K562 (cell line): ENCODE results near the gene YAP1. TPM values are rescaled to one million over a fixed set of nuclear protein-coding genes. Genes with fewer than 3 reads are reported as not detected.

Source experiments
- ETS2 ChIP-seq: IDR thresholded peaks from 2 replicates; pipeline ENCODE4 v1.6.1; 2016; ENCODE audit warnings: borderline replicate concordance, missing genetic modification characterization, mild to moderate bottlenecking, moderate library complexity, missing compliant biosample characterization; ENCODE audit not compliant: poor library complexity, severe bottlenecking
- L3MBTL2 ChIP-seq: fragments of 450-650 bp; IDR thresholded peaks from 2 replicates; pipeline ENCODE4 v1.6.1; 2016; ENCODE audit warnings: mild to moderate bottlenecking, moderate library complexity
- NFATC3 ChIP-seq: fragments of 450-650 bp; IDR thresholded peaks from 2 replicates; pipeline ENCODE4 v1.6.1; 2017; ENCODE audit warnings: mild to moderate bottlenecking
- POLR2G ChIP-seq: fragments of 200-400 bp; formaldehyde crosslinking; IDR thresholded peaks from 2 replicates; pipeline ENCODE4 v1.6.1; 2017; ENCODE audit warnings: low read depth, mild to moderate bottlenecking, antibody characterized with exemption, low read length, moderate library complexity
- SMARCB1 ChIP-seq: IDR thresholded peaks from 2 replicates; pipeline ENCODE4 v1.6.1; 2011; ENCODE audit warnings: improper control_type of control experiment, low read depth; ENCODE audit not compliant: insufficient read length
- SMARCE1 ChIP-seq: fragments of 450-650 bp; IDR thresholded peaks from 2 replicates; pipeline ENCODE4 v1.7.1; 2016; ENCODE audit warnings: mild to moderate bottlenecking
- TCF7L2 ChIP-seq: fragments of 150-350 bp; IDR thresholded peaks from 2 replicates; pipeline ENCODE4 v1.6.1; 2016; ENCODE audit warnings: low read depth, mild to moderate bottlenecking, low read length, moderate library complexity
- ZNF217 ChIP-seq: sonication (generic); formaldehyde crosslinking; IDR thresholded peaks from 2 replicates; pipeline ENCODE4 v1.8.0; 2022; ENCODE audit warnings: mild to moderate bottlenecking, missing genetic modification reagents
- ZNF561 ChIP-seq: fragments of 450-650 bp; formaldehyde crosslinking; conservative IDR thresholded peaks from 2 replicates; pipeline ENCODE4 v1.4.0; 2020; ENCODE audit warnings: mild to moderate bottlenecking, moderate library complexity
- polyA plus RNA-seq, 8 experiments: library from polyadenylated mRNA; depleted of rRNA in 4 of 8; stranded (reverse) in 5 of 8; unstranded in 3 of 8; fragments of >200 nt; fragmentation: Nextera tagmentation in 2 of 8; fragmentation: Illumina TruSeq in 1 of 8; extraction: Ambion mirVana in 2 of 8; extraction: Trizol in 1 of 8; gene quantifications; 2 replicates each; pipeline versions ENCODE4 v1.2.1 to v1.2.3, GENCODE V29; 2011 to 2014; ENCODE audit warnings: inconsistent platforms in 1 of 8, missing spikeins in 1 of 8
- total RNA-seq, 7 experiments: library from RNA; depleted of rRNA in 6 of 7; stranded (reverse); fragments of >200 nt in 6 of 7; fragmentation: Illumina TruSeq in 2 of 7; extraction: Trizol in 2 of 7; gene quantifications; 2 replicates each; pipeline versions ENCODE4 v1.2.1 to v1.2.3, GENCODE V29; 2011 to 2021; ENCODE audit warnings: low replicate concordance in 1 of 7
- TF ChIP-seq, protein P1 (sequence below): IDR thresholded peaks from 2 replicates; pipeline ENCODE4 v1.6.1; 2014; ENCODE audit warnings: antibody characterized with exemption
- TF ChIP-seq, protein P2 (sequence below): fragments of 450-650 bp; IDR thresholded peaks from 2 replicates; pipeline ENCODE4 v1.7.0; 2016; ENCODE audit warnings: borderline replicate concordance
- TF ChIP-seq, protein P3 (sequence below): fragments of 250-450 bp; sonication (Bioruptor Pico); IDR thresholded peaks from 2 replicates; pipeline ENCODE4 v1.5.0; 2021; ENCODE audit warnings: mild to moderate bottlenecking, moderate library complexity
- TF ChIP-seq, protein P4 (sequence below): fragments of 450-650 bp; conservative IDR thresholded peaks from 2 replicates; pipeline ENCODE4 v1.6.1; 2016; ENCODE audit warnings: missing genetic modification characterization, low read depth, mild to moderate bottlenecking, missing compliant biosample characterization, moderate library complexity

The YAP1 gene
- total and polyA plus RNA-seq, 9 of the 15 experiments (the other 6 are each of a cell fraction or from before 2014, with no cell fraction given): 0.18 TPM; not detected in 8

DNA sequence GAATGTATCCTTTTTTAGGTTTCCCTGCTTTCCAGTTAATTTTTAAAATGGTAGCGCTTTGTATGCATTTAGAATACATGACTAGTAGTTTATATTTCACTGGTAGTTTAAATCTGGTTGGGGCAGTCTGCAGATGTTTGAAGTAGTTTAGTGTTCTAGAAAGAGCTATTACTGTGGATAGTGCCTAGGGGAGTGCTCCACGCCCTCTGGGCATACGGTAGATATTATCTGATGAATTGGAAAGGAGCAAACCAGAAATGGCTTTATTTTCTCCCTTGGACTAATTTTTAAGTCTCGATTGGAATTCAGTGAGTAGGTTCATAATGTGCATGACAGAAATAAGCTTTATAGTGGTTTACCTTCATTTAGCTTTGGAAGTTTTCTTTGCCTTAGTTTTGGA lies 120.7 kb downstream of the YAP1 start (continued):
- TF ChIP-seq, protein P1, sequence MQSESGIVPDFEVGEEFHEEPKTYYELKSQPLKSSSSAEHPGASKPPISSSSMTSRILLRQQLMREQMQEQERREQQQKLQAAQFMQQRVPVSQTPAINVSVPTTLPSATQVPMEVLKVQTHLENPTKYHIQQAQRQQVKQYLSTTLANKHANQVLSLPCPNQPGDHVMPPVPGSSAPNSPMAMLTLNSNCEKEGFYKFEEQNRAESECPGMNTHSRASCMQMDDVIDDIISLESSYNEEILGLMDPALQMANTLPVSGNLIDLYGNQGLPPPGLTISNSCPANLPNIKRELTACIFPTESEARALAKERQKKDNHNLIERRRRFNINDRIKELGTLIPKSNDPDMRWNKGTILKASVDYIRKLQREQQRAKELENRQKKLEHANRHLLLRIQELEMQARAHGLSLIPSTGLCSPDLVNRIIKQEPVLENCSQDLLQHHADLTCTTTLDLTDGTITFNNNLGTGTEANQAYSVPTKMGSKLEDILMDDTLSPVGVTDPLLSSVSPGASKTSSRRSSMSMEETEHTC: no peak
- TF ChIP-seq, protein P2, sequence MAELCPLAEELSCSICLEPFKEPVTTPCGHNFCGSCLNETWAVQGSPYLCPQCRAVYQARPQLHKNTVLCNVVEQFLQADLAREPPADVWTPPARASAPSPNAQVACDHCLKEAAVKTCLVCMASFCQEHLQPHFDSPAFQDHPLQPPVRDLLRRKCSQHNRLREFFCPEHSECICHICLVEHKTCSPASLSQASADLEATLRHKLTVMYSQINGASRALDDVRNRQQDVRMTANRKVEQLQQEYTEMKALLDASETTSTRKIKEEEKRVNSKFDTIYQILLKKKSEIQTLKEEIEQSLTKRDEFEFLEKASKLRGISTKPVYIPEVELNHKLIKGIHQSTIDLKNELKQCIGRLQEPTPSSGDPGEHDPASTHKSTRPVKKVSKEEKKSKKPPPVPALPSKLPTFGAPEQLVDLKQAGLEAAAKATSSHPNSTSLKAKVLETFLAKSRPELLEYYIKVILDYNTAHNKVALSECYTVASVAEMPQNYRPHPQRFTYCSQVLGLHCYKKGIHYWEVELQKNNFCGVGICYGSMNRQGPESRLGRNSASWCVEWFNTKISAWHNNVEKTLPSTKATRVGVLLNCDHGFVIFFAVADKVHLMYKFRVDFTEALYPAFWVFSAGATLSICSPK: no peak
- TF ChIP-seq, protein P3, sequence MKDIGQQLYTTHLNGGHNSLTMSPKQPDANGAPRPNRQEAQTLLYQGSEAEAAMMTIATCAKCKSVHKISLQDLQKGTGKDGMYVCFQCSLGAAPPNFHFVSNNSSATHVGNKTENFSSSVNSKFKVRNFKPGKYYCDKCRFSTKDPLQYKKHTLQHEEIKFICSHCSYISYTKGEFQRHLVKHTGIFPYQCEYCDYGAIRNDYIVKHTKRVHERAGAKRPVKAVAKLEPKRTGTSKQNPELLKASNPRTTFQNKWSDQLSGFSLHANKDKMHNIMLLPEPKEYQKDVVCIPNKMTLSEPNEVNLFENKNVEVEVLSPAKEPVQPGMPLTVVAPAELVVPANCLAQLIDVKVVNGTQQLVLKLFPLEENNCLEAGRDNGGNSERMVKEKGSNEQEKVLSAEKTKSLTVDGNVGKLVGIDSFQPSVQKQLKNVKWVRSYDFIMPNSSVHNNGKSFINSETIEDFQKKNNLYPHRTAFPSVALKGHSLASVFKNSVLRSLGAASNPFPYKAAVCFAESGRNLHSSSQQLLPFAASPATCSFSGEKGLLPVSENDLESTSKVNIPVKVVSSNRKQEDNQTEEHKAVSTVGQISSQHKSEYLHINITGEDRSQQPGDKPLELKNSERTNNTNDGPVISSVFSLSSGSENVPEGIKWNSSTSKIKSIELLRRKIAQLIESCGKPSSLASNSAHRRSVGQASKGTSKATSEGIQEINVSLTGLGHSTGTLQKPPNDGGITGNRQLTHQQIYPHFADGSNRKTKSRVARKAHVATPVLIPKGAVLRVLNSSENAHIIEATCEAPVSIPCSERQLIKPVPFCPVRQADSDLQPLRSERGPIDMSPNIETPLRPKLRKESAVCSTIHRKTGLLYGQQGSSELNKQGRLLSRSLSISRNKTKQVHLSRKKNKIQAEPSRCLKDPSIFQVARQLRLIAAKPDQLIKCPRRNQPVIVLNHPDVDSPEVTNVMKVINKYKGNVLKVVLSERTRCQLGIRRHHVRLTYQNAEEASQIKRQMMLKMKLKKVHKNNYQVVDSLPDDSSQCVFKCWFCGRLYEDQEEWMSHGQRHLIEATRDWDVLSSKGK (CRISPR knock-in tag): no peak
- TF ChIP-seq POLR2G (no peak), L3MBTL2 (no peak), SMARCB1 (no peak), NFATC3 (no peak), ZNF217 (CRISPR knock-in tag) (no peak), TCF7L2 (no peak), ZNF561 (CRISPR knock-in tag) (no peak), ETS2 (tag) (no peak), SMARCE1 (no peak)
- TF ChIP-seq, protein P4, sequence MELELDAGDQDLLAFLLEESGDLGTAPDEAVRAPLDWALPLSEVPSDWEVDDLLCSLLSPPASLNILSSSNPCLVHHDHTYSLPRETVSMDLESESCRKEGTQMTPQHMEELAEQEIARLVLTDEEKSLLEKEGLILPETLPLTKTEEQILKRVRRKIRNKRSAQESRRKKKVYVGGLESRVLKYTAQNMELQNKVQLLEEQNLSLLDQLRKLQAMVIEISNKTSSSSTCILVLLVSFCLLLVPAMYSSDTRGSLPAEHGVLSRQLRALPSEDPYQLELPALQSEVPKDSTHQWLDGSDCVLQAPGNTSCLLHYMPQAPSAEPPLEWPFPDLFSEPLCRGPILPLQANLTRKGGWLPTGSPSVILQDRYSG: no peak
